ENCODE measurements around the gene TIMM29. TPM values are rescaled to one million over a fixed set of nuclear protein-coding genes. Genes with fewer than 3 reads are reported as not detected.

TIMM29 gene
- total RNA-seq, 2 experiments from 2014 or later: 14.7 to 17.7 TPM

GRCh38 chr19:10911579-10912363 lies 16.8 kb upstream of the TIMM29 start:
- no peak for DNase-seq
- TF ChIP-seq CTCF (IDR thresholded peaks at IDR 0.05): no peak
- Mint-ChIP-seq H3K4me3 (no peak overlapping the region), H3K4me1 (ENCODE audit: low read depth) (peaks cover 1% of the 10 kb centered on the region), H3K27ac (no peak overlapping the region), H3K36me3 (ENCODE audit: low read depth) (peaks cover 18% of the 10 kb centered on the region), H3K27me3 (no peaks in the 10 kb centered on the region), H3K9me3 (no peaks in the 10 kb centered on the region)
- ChIA-PET POLR2A (no interaction called here), CTCF (no interaction called here)
- ATAC-seq: no peak
- intact Hi-C loops (cut with micrococcal nuclease): no loop called here

- ChIA-PET CTCF (no interaction called here), POLR2A (no interaction called here)
- Mint-ChIP-seq H3K4me1 (ENCODE audit: low read depth) (peaks cover 1% of the 10 kb centered on the region), H3K27ac (no peak overlapping the region), H3K4me3 (no peak overlapping the region), H3K27me3 (no peaks in the 10 kb centered on the region), H3K9me3 (no peaks in the 10 kb centered on the region), H3K36me3 (ENCODE audit: low read depth) (peaks cover 18% of the 10 kb centered on the region)
- DNase-seq (no peak), ATAC-seq (no peak)
- intact Hi-C loops (cut with micrococcal nuclease): no loop called here
- TF ChIP-seq CTCF (IDR thresholded peaks at IDR 0.05): no peak
Observed at GRCh38 chr19:10912619-10913018, 16.0 kb upstream of the TIMM29 start.

GRCh38 chr19:10913716-10914340 lies 14.8 kb upstream of the TIMM29 start:
- Mint-ChIP-seq H3K27me3 (no peaks in the 10 kb centered on the region), H3K4me3 (no peak overlapping the region), H3K9me3 (no peaks in the 10 kb centered on the region), H3K36me3 (ENCODE audit: low read depth) (peaks cover 12% of the 10 kb centered on the region), H3K27ac (no peak overlapping the region), H3K4me1 (ENCODE audit: low read depth) (peaks cover 1% of the 10 kb centered on the region)
- ChIA-PET CTCF (no interaction called here), POLR2A (no interaction called here)
- ATAC-seq (no peak), DNase-seq (no peak)
- TF ChIP-seq CTCF (IDR thresholded peaks at IDR 0.05): no peak
- intact Hi-C loops (cut with micrococcal nuclease): no loop called here

GRCh38 chr19:10915130-10916091 lies 13.2 kb upstream of the TIMM29 start:
- no peak for TF ChIP-seq CTCF (IDR thresholded peaks at IDR 0.05)
- H3K36me3 Mint-ChIP-seq (ENCODE audit: low read depth): peaks cover 7% of the 10 kb centered on the region
- H3K27me3 Mint-ChIP-seq: no peaks in the 10 kb centered on the region
- DNase-seq (no peak), ATAC-seq (peak; percentile 38)
- no peak overlapping the region for H3K27ac Mint-ChIP-seq
- ChIA-PET CTCF (no interaction called here), POLR2A (interaction anchor here (0.6 kb wide), 1 partner anchor 41 kb away, joined by 3 read pairs; no protein-coding TSS in a partner anchor)
- intact Hi-C loops (cut with micrococcal nuclease): no loop called here
- no peak overlapping the region for H3K4me3 Mint-ChIP-seq
- no peaks in the 10 kb centered on the region for H3K9me3 Mint-ChIP-seq
- peaks cover 1% of the 10 kb centered on the region for H3K4me1 Mint-ChIP-seq (ENCODE audit: low read depth)

All from activated CD8-positive, alpha-beta T cell treated with anti-CD3 and anti-CD28 coated beads for 36 hours (primary cell).